IPS-15b (cell line): ENCODE data around the gene GANC.

Experiments
- H3K27me3 ChIP-seq: one replicate; pipeline ENCODE4 v1.6.1; 2013; ENCODE audit warnings: low read length; ENCODE audit not compliant: control insufficient read depth, insufficient read depth
- H3K36me3 ChIP-seq: one replicate; pipeline ENCODE4 v1.6.1; 2013; ENCODE audit warnings: low read length; ENCODE audit not compliant: control insufficient read depth, insufficient read depth
- H3K4me1 ChIP-seq: one replicate; pipeline ENCODE4 v1.6.1; 2013; ENCODE audit warnings: mild to moderate bottlenecking, low read length; ENCODE audit not compliant: control insufficient read depth, insufficient read depth
- H3K4me3 ChIP-seq: one replicate; pipeline ENCODE4 v1.5.1; 2013; ENCODE audit warnings: low read depth, low read length
- H3K9ac ChIP-seq: one replicate; pipeline ENCODE4 v1.6.1; 2013; ENCODE audit warnings: low read depth, mild to moderate bottlenecking, low read length
- H3K9me3 ChIP-seq: one replicate; pipeline ENCODE4 v1.6.1; 2013; ENCODE audit warnings: mild to moderate bottlenecking, low read length; ENCODE audit not compliant: control insufficient read depth, insufficient read depth

GANC gene

GRCh38 chr15:42367041-42367440 lies 94.0 kb downstream of the GANC start:
- Histone ChIP-seq H3K9me3 (no peaks in the 10 kb centered on the region), H3K9ac (no peak overlapping the region), H3K36me3 (no peaks in the 10 kb centered on the region), H3K4me1 (peaks cover 18% of the 10 kb centered on the region), H3K27me3 (peaks cover 25% of the 10 kb centered on the region), H3K4me3 (no peak overlapping the region)

DNA sequence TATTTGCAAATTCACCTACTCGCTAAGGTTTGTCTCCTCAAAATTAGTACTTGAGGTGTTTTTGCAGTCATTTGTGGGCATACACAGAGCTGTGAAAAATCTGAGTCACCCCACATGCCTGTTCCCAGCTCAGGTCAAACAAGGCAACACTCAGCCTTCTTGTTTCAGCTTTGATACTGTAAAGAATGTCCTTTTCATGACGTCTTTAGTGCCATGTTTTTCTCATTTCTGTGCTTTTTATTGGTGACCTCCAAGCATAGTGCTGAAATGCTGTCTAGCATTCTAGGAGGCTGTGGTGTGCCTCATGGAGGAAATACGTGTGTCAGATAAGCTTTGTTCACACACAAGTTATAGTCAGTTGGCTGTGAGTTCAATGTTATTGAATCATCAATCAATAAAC lies 95.1 kb downstream of the GANC start:
- Histone ChIP-seq H3K36me3 (no peaks in the 10 kb centered on the region), H3K9me3 (no peaks in the 10 kb centered on the region), H3K4me1 (peaks cover 13% of the 10 kb centered on the region), H3K9ac (no peak overlapping the region), H3K4me3 (no peak overlapping the region), H3K27me3 (peaks cover 26% of the 10 kb centered on the region)

- Histone ChIP-seq H3K9me3 (no peaks in the 10 kb centered on the region), H3K36me3 (no peaks in the 10 kb centered on the region), H3K27me3 (peaks cover 35% of the 10 kb centered on the region), H3K4me3 (no peak overlapping the region), H3K9ac (no peak overlapping the region), H3K4me1 (no peaks in the 10 kb centered on the region)
Measured at GRCh38 chr15:42371096-42371495, 98.1 kb downstream of the GANC start.

GRCh38 chr15:42373274-42373673 lies 100.3 kb downstream of the GANC start:
- Histone ChIP-seq H3K4me3 (no peak overlapping the region), H3K4me1 (no peaks in the 10 kb centered on the region), H3K9ac (no peak overlapping the region), H3K36me3 (no peaks in the 10 kb centered on the region), H3K9me3 (peaks cover 2% of the 10 kb centered on the region), H3K27me3 (peaks cover 51% of the 10 kb centered on the region)

- no peak overlapping the region for H3K4me3 ChIP-seq
- H3K4me1 ChIP-seq: no peaks in the 10 kb centered on the region
- H3K36me3 ChIP-seq: no peaks in the 10 kb centered on the region
- no peak overlapping the region for H3K9ac ChIP-seq
- H3K9me3 ChIP-seq: peaks cover 2% of the 10 kb centered on the region
- peaks cover 57% of the 10 kb centered on the region for H3K27me3 ChIP-seq
Measured at GRCh38 chr15:42373936-42374335, 100.9 kb downstream of the GANC start.

DNA sequence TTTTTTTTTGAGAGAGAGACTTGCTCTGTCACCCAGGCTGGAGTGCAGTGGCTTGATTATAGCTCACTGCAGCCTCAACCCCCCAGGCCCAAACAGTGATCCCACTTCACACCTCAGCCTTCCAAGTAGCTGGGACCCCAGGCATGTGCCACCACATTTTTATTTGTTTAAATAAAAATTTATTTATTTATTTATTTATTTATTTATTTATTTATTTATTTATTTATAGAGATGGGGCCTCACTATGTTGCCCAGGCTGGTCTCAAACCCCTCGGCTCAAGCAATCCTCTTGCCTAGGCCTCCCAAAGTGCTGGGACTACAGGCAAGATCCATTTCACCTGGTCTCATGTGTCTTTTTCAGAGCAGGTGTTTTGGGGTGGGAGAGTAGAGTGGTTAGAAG lies 101.8 kb downstream of the GANC start:
- Histone ChIP-seq H3K9ac (no peak overlapping the region), H3K4me3 (no peak overlapping the region), H3K27me3 (peaks cover 65% of the 10 kb centered on the region), H3K36me3 (no peaks in the 10 kb centered on the region), H3K9me3 (peaks cover 2% of the 10 kb centered on the region), H3K4me1 (no peaks in the 10 kb centered on the region)

DNA sequence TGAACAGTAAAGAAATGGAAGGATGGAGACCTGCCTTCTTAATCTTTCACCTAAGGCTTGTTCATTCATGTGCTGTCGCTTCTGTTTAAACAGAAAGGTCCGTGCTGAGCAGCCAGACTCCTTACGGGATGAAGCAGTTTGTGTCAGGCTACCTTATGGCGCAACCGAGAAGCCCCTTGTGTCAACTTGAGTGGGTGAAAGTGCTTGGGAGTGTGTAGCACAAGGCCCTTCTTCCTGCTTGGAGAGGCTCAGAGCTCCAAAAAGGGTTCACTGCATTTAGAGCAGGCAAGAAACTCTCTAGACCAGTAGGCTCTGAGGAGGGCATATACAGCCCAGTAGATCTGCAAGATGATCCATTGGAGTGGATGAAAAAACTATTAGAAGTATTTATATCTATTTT lies 102.3 kb downstream of the GANC start:
- no peaks in the 10 kb centered on the region for H3K36me3 ChIP-seq
- H3K27me3 ChIP-seq: peaks cover 70% of the 10 kb centered on the region
- no peaks in the 10 kb centered on the region for H3K4me1 ChIP-seq
- no peak overlapping the region for H3K4me3 ChIP-seq
- H3K9ac ChIP-seq: no peak overlapping the region
- H3K9me3 ChIP-seq: peaks cover 2% of the 10 kb centered on the region

- peaks cover 2% of the 10 kb centered on the region for H3K9me3 ChIP-seq
- no peak overlapping the region for H3K4me3 ChIP-seq
- no peaks in the 10 kb centered on the region for H3K4me1 ChIP-seq
- no peaks in the 10 kb centered on the region for H3K36me3 ChIP-seq
- H3K9ac ChIP-seq: no peak overlapping the region
- peaks cover 69% of the 10 kb centered on the region for H3K27me3 ChIP-seq
Measured at GRCh38 chr15:42375941-42376340, 102.9 kb downstream of the GANC start.

GRCh38 chr15:42378011-42378410 lies 105.0 kb downstream of the GANC start:
- Histone ChIP-seq H3K9me3 (peaks cover 2% of the 10 kb centered on the region), H3K9ac (no peak overlapping the region), H3K36me3 (no peaks in the 10 kb centered on the region), H3K4me3 (no peak overlapping the region), H3K27me3 (peaks cover 87% of the 10 kb centered on the region), H3K4me1 (no peaks in the 10 kb centered on the region)

GRCh38 chr15:42384597-42384996 lies 111.6 kb downstream of the GANC start:
- peaks cover 11% of the 10 kb centered on the region for H3K4me1 ChIP-seq

GRCh38 chr15:42385206-42385979 lies 112.4 kb downstream of the GANC start:
- no peaks in the 10 kb centered on the region for H3K36me3 ChIP-seq
- no peak overlapping the region for H3K9ac ChIP-seq
- no peak overlapping the region for H3K4me3 ChIP-seq
- H3K27me3 ChIP-seq: peaks cover 32% of the 10 kb centered on the region
- H3K9me3 ChIP-seq: no peaks in the 10 kb centered on the region
- peaks cover 11% of the 10 kb centered on the region for H3K4me1 ChIP-seq

More at GRCh38 chr15:42384597-42384996, 111.6 kb downstream of the GANC start:
- Histone ChIP-seq H3K27me3 (peaks cover 40% of the 10 kb centered on the region), H3K36me3 (no peaks in the 10 kb centered on the region), H3K9ac (no peak overlapping the region), H3K9me3 (no peaks in the 10 kb centered on the region), H3K4me3 (no peak overlapping the region)

- H3K9ac ChIP-seq: no peak overlapping the region
- H3K9me3 ChIP-seq: no peaks in the 10 kb centered on the region
- peaks cover 11% of the 10 kb centered on the region for H3K4me1 ChIP-seq
- no peaks in the 10 kb centered on the region for H3K36me3 ChIP-seq
- peaks cover 26% of the 10 kb centered on the region for H3K27me3 ChIP-seq
- H3K4me3 ChIP-seq: no peak overlapping the region
Measured at GRCh38 chr15:42385980-42386700, 113.1 kb downstream of the GANC start.
